Colonic mucosa (tissue), 4 donors: Measurements from ENCODE around the gene BTBD16. TPM values are rescaled to one million over a fixed set of nuclear protein-coding genes. Genes with fewer than 3 reads are reported as not detected.
A peak's percentile ranks its signal among the peaks of the same experiment; 100 is the strongest.

ENCODE experiments used
- DNase-seq: peaks from one replicate; pipeline ENCODE4 v3.0.0-alpha.2; 2020
- H3K27ac ChIP-seq: fragments of 200-600 bp; one replicate; pipeline ENCODE4 v1.8.0; 2021
- H3K27me3 ChIP-seq: fragments of 200-600 bp; one replicate; pipeline ENCODE4 v1.8.0; 2021
- H3K36me3 ChIP-seq: fragments of 200-600 bp; one replicate; pipeline ENCODE4 v1.8.0; 2021
- H3K4me1 ChIP-seq: fragments of 200-600 bp; one replicate; pipeline ENCODE4 v1.8.0; 2021; ENCODE audit warnings: mild to moderate bottlenecking
- H3K4me3 ChIP-seq: fragments of 200-600 bp; one replicate; pipeline ENCODE4 v1.8.0; 2021
- H3K9ac ChIP-seq, 2 donors: one replicate each; pipeline ENCODE4 v1.7.0; 2013; ENCODE audit warnings: control low read depth in 2 of 2, low read depth in 2 of 2, low read length in 2 of 2
- H3K9me3 ChIP-seq: fragments of 200-600 bp; one replicate; pipeline ENCODE4 v1.8.0; 2021
- CTCF ChIP-seq: fragments of 200-600 bp; IDR thresholded peaks from one replicate; pipeline ENCODE4 v1.8.0; 2022; ENCODE audit warnings: antibody characterized with exemption, mild to moderate bottlenecking
- intact Hi-C: fragments of 100-400 bp; cut with DNase I; formaldehyde crosslinking; loops from one replicate; pipeline ENCODE4 v1.14.1; 2022
- total RNA-seq, 2 donors: library from RNA; stranded (reverse); fragmentation: NEBNext Ultra II Directional in 1 of 2; extraction: Animal tissue kit (Norgen Biotek cat#: 25700) in 1 of 2; gene quantifications; one replicate each; pipeline ENCODE4 v1.2.1, GENCODE V29; 2021
- donor health status: healthy.
- donor health status: DM: no; HTN: no; CAD: no.
- donor health status: DM: no; HTN: no; CAD: no.

The BTBD16 gene
- total RNA-seq, 2 donors from 2014 or later, result 0.13 to 0.40 TPM

- Histone ChIP-seq H3K9me3 (no peaks in the 10 kb centered on the region), H3K4me1 (no peaks in the 10 kb centered on the region), H3K36me3 (no peaks in the 10 kb centered on the region), H3K27me3 (no peaks in the 10 kb centered on the region), H3K9ac (no peak overlapping the region), H3K27ac (no peak overlapping the region), H3K4me3 (no peak overlapping the region)
- no peak for DNase-seq
- intact Hi-C loops, result no loop called here
- no peak for TF ChIP-seq CTCF
Observed at GRCh38 chr10:122257041-122257440, 14.1 kb upstream of the BTBD16 start.

GRCh38 chr10:122258136-122259074 is 12.7 kb upstream of the BTBD16 start:
- Histone ChIP-seq H3K9ac (no peak overlapping the region), H3K36me3 (no peaks in the 10 kb centered on the region), H3K4me3 (no peak overlapping the region), H3K4me1 (no peaks in the 10 kb centered on the region), H3K27ac (no peak overlapping the region), H3K9me3 (no peaks in the 10 kb centered on the region), H3K27me3 (no peaks in the 10 kb centered on the region)
- no peak for TF ChIP-seq CTCF
- intact Hi-C loops, result no loop called here
- no peak for DNase-seq

- no peak for TF ChIP-seq CTCF
- Histone ChIP-seq H3K9ac (no peak overlapping the region), H3K4me1 (no peaks in the 10 kb centered on the region), H3K27ac (no peak overlapping the region), H3K36me3 (no peaks in the 10 kb centered on the region), H3K4me3 (no peak overlapping the region), H3K9me3 (no peaks in the 10 kb centered on the region), H3K27me3 (no peaks in the 10 kb centered on the region)
- no peak for DNase-seq
- intact Hi-C loops, result no loop called here
Observed at GRCh38 chr10:122259075-122259466, 12.0 kb upstream of the BTBD16 start.

GRCh38 chr10:122261584-122261983 is 9.5 kb upstream of the BTBD16 start:
- DNase-seq, result no peak
- intact Hi-C loops, result no loop called here
- no peaks in the 10 kb centered on the region for H3K36me3 ChIP-seq
- no peaks in the 10 kb centered on the region for H3K27me3 ChIP-seq
- no peak for TF ChIP-seq CTCF
- no peaks in the 10 kb centered on the region for H3K9me3 ChIP-seq
- H3K9ac ChIP-seq, result no peak overlapping the region
- H3K4me3 ChIP-seq, result no peak overlapping the region
- H3K27ac ChIP-seq, result no peak overlapping the region
- no peaks in the 10 kb centered on the region for H3K4me1 ChIP-seq

GRCh38 chr10:122263971-122264370 is 7.1 kb upstream of the BTBD16 start:
- Histone ChIP-seq H3K9ac (no peak overlapping the region), H3K4me3 (no peak overlapping the region), H3K27me3 (no peaks in the 10 kb centered on the region), H3K4me1 (no peaks in the 10 kb centered on the region), H3K36me3 (no peaks in the 10 kb centered on the region), H3K27ac (peak overlapping the region; percentile 60), H3K9me3 (no peaks in the 10 kb centered on the region)
- TF ChIP-seq CTCF, result no peak
- no peak for DNase-seq
- intact Hi-C loops, result no loop called here
